Measurements from ENCODE around the gene ARRDC4. TPM values are rescaled to one million over a fixed set of nuclear protein-coding genes. Genes with fewer than 3 reads are reported as not detected.

ARRDC4 gene
- total RNA-seq, 1 donor from 2014 or later = 6.7 TPM

DNA sequence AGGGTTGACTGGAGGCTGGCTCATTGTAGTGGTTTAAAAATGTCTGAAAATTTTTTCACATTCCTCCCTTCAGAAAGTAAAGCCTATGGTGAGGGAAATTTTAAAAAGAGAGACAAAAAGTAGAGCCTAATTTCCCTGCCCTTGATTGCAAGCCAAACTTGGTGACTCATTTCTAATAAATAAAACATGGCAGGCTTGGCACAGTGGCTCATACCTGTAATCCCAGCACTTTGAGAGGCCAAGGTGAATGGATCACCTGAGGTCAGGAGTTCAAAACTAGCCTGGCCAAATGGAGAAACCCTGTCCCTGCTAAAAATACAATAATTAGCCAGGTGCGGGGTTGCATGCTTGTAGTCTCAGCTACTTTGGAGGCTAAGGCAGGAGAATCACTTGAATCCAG lies 18.9 kb upstream of the ARRDC4 start:
- TF ChIP-seq, protein P1, sequence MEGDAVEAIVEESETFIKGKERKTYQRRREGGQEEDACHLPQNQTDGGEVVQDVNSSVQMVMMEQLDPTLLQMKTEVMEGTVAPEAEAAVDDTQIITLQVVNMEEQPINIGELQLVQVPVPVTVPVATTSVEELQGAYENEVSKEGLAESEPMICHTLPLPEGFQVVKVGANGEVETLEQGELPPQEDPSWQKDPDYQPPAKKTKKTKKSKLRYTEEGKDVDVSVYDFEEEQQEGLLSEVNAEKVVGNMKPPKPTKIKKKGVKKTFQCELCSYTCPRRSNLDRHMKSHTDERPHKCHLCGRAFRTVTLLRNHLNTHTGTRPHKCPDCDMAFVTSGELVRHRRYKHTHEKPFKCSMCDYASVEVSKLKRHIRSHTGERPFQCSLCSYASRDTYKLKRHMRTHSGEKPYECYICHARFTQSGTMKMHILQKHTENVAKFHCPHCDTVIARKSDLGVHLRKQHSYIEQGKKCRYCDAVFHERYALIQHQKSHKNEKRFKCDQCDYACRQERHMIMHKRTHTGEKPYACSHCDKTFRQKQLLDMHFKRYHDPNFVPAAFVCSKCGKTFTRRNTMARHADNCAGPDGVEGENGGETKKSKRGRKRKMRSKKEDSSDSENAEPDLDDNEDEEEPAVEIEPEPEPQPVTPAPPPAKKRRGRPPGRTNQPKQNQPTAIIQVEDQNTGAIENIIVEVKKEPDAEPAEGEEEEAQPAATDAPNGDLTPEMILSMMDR (IDR thresholded peaks at IDR 0.05; ENCODE audit: unreplicated experiment) = no peak
- H3K4me1 Mint-ChIP-seq (ENCODE audit: unreplicated experiment) = peaks cover 5% of the 10 kb centered on the region
- H3K27ac Mint-ChIP-seq (ENCODE audit: unreplicated experiment) = no peak overlapping the region
- DNase-seq (ENCODE audit: low spot score) = no peak
- no peaks in the 10 kb centered on the region for H3K9me3 Mint-ChIP-seq (ENCODE audit: unreplicated experiment)
- no peak overlapping the region for H3K4me3 Mint-ChIP-seq (ENCODE audit: unreplicated experiment)
- H3K27me3 Mint-ChIP-seq (ENCODE audit: unreplicated experiment) = no peaks in the 10 kb centered on the region
- no peaks in the 10 kb centered on the region for H3K36me3 Mint-ChIP-seq (ENCODE audit: low read depth, unreplicated experiment)

DNA sequence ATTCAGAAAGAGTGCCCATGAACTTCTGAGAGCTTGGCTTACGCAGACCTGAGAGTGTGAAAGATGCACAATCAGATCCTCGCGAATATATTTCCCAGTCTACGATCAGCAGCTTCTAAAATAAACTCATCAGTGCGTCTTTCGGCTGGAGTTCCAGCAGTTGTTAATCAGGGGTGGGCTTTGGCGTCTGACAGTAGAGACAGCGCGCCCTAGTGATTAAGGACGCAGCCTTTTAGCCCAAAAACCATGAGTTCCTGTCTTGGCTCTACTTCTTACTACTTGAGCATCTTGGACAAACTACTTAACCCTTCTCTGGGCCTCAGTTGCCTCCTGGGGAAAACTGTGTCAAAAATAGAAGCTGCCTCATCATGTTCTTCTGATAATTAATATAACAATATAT lies 15.8 kb upstream of the ARRDC4 start:
- no peaks in the 10 kb centered on the region for H3K36me3 Mint-ChIP-seq (ENCODE audit: low read depth, unreplicated experiment)
- peaks cover 3% of the 10 kb centered on the region for H3K27me3 Mint-ChIP-seq (ENCODE audit: unreplicated experiment)
- TF ChIP-seq, protein P1 (IDR thresholded peaks at IDR 0.05; ENCODE audit: unreplicated experiment) = no peak
- peaks cover 5% of the 10 kb centered on the region for H3K4me1 Mint-ChIP-seq (ENCODE audit: unreplicated experiment)
- H3K27ac Mint-ChIP-seq (ENCODE audit: unreplicated experiment) = no peak overlapping the region
- no peak for DNase-seq (ENCODE audit: low spot score)
- H3K4me3 Mint-ChIP-seq (ENCODE audit: unreplicated experiment) = no peak overlapping the region
- H3K9me3 Mint-ChIP-seq (ENCODE audit: unreplicated experiment) = no peaks in the 10 kb centered on the region

DNA sequence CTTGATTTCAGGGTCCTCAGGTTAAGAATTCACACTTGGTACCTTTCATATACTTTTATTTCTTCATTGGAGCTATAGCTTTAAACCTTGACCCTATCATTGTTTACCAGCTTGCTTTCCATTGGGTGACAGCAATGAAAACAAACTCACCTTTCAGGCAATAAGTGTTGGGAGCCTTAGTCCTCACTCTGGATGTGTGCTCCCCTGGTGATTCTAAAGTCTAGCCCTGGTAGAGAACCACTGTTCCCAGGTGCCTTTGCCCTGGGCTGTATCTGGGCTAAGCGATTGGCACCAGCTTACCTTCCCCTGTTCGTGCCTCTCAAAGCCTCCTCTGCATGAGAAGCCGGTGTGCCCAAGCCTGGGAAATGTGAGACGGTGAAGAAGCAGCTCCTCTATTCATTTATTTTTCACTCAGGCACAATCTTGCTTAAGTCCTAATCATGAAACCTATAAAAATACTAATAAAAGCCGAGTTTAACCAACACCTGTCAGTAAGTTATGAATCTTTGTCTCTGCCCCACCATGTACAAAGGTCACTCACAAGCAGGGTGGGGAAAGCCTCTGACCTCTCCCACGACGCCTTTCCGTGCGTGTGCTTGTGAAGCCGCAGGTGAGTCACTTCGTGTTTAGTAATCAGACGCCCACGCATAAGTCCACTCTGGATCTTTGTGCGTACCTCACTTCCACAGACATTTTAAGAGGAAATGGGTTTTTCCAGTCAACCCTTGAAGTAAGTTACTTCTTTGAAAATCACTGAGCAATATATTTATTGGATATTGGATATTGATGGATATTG lies 12.8 kb upstream of the ARRDC4 start:
- H3K4me3 Mint-ChIP-seq (ENCODE audit: unreplicated experiment) = no peak overlapping the region
- no peaks in the 10 kb centered on the region for H3K36me3 Mint-ChIP-seq (ENCODE audit: low read depth, unreplicated experiment)
- DNase-seq (ENCODE audit: low spot score) = no peak
- H3K27ac Mint-ChIP-seq (ENCODE audit: unreplicated experiment) = no peak overlapping the region
- TF ChIP-seq, protein P1 (IDR thresholded peaks at IDR 0.05; ENCODE audit: unreplicated experiment) = no peak
- H3K4me1 Mint-ChIP-seq (ENCODE audit: unreplicated experiment) = peaks cover 5% of the 10 kb centered on the region
- H3K9me3 Mint-ChIP-seq (ENCODE audit: unreplicated experiment) = no peaks in the 10 kb centered on the region
- H3K27me3 Mint-ChIP-seq (ENCODE audit: unreplicated experiment) = peaks cover 3% of the 10 kb centered on the region

DNA sequence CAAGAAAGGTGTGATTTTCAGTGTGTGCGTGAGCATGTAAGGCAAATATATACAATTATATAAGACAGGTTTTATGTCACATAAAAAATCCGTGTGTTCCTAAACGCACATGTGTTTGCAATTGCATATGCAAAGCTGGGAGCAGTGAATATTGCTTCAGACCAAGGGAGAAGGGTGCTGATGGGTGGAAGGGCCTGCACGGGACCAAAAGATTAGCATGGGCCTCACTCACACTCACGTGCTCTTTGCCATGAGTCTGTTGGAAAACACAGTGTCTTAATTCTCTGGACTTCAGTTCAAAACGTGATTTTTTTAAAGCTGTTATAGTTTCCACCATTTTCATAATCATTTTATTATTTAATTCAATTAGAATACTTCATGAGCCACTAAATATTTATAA lies 7.2 kb upstream of the ARRDC4 start:
- Mint-ChIP-seq H3K27ac (ENCODE audit: unreplicated experiment) (no peak overlapping the region), H3K9me3 (ENCODE audit: unreplicated experiment) (no peaks in the 10 kb centered on the region), H3K27me3 (ENCODE audit: unreplicated experiment) (no peaks in the 10 kb centered on the region), H3K36me3 (ENCODE audit: low read depth, unreplicated experiment) (no peaks in the 10 kb centered on the region), H3K4me3 (ENCODE audit: unreplicated experiment) (no peak overlapping the region), H3K4me1 (ENCODE audit: unreplicated experiment) (no peaks in the 10 kb centered on the region)
- TF ChIP-seq, protein P1 (IDR thresholded peaks at IDR 0.05; ENCODE audit: unreplicated experiment) = no peak
- DNase-seq (ENCODE audit: low spot score) = no peak

DNA sequence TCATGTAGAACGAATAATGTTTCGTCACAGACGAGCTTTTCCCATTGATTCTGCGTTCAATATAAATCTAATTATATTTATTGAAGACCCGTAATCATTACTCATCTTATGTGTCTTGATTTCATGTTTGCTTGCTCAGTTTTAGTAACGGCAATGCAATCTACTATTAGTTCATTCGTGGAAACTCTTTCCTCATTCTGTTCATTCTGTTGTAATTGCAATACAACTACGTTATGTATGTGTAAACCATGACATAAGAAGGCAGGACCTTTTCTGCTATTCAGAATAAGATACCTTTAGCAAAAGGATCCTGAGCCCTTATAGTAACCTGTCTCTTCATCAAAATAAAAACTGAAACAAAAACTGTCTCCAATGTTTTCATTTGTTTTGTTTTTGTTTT lies 6.8 kb upstream of the ARRDC4 start:
- no peak overlapping the region for H3K4me3 Mint-ChIP-seq (ENCODE audit: unreplicated experiment)
- DNase-seq (ENCODE audit: low spot score) = no peak
- H3K27ac Mint-ChIP-seq (ENCODE audit: unreplicated experiment) = no peak overlapping the region
- H3K9me3 Mint-ChIP-seq (ENCODE audit: unreplicated experiment) = no peaks in the 10 kb centered on the region
- H3K27me3 Mint-ChIP-seq (ENCODE audit: unreplicated experiment) = no peaks in the 10 kb centered on the region
- TF ChIP-seq, protein P1 (IDR thresholded peaks at IDR 0.05; ENCODE audit: unreplicated experiment) = no peak
- no peaks in the 10 kb centered on the region for H3K36me3 Mint-ChIP-seq (ENCODE audit: low read depth, unreplicated experiment)
- H3K4me1 Mint-ChIP-seq (ENCODE audit: unreplicated experiment) = no peaks in the 10 kb centered on the region
